UCSD-AML1 (cell line): ENCODE results near the gene MRPL58.
"Not testable (repeated sequence)": the region's sequence is repeated elsewhere in the genome, so short reads cannot be mapped to it uniquely, and the experiment has no call there.

Experiments used
- DNase-seq: peaks from one replicate; lab custom pipeline; 2025; ENCODE audit not compliant: unreplicated experiment; lab: John Stamatoyannopoulos, UW

Gene MRPL58

DNA sequence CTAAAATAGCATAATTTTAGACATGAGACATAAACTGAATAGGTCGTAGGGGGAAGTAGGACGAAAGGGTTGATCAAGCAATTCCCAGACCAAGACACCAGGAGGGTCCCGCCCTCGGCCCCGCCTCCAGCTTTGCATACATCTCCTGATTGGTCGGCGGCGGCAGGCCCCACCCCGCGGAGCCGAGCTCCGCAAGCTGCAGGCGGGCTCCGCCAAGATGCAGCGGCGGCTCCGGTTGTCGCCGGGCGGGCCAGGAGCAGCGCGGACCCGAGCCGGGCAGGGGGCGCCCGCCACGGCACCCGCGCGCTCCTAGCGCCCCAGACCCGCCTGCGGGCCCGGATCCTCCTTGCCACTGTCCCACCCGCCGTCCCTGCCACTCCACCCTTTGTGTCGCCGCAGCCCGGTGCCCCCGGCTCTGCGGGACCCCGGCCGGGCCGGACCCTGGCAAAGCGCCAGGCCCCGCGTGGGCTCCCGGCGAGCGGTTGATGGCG, 25.0 kb upstream of the MRPL58 start, which contains the start of gene CDR2L:
CDR2L (plus strand) TSS at position 215 of the 491 bp plus-strand sequence. CDS start 412 bp downstream, outside the sequence.
- DNase-seq, result peak; percentile 94

DNA sequence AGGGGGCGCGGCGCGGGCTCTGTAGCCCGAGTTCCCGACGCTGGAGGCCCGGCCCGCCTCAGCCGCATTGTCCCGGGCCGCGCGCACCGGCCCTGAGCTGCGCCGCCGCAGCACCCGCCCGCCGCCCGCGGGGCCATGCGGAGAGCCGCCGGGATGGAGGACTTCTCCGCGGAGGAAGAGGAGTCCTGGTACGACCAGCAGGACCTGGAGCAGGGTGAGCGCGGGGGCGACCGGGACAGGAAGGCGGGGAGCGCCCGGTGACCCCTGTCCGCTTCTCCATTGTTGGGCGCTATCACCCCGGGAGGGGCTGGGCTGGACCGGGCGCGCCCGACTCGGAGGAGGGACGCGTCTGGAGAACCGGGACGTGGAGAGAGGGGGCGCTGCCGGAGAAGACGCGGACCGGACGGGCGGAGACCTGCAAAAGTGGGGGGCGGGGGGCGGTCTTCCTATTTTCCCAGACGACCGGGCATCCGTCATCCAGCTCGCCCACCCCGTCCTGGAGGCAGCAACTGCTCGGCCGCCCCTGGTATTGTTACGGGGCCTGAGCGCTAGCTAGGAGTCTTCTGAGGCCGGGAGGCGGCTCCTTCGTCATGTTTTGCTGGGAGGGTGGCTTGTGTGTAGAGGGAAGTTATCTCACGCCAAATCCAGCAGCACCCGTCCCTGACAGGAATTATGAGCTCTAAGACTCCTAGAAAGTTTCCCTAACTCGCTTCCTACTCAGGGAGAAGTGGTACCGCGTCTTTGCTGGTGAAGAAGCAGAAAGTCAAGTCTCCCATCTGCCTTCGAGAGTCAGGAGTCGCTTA, 24.4 kb upstream of the MRPL58 start:
- peak; percentile 45 for DNase-seq

DNA sequence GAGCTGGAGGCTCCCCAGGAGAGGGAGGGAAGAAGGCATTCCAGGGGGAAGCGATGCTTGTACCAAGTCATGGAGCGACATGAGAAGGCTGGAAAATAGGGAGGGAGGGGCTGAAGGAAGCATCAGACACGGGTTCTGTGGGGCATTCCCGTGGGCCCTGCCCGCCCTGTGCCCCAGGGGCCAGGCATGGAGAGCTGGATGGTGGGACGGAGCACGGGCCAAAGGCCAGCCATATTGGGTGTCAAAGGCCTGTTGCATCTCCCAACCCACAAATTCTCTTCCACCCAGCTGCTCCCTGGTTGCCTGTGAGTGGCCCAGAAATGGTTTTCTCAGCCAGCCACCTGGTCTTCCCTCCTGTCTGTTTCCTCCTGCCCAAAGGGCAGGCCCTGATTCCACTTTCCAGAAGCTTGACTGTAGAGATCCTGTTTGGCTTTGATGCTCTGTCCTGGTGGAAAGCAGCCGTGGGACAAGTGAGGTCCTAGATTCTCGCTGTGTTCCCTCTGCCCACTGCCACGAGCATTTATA, 21.8 kb upstream of the MRPL58 start:
- no peak for DNase-seq

DNA sequence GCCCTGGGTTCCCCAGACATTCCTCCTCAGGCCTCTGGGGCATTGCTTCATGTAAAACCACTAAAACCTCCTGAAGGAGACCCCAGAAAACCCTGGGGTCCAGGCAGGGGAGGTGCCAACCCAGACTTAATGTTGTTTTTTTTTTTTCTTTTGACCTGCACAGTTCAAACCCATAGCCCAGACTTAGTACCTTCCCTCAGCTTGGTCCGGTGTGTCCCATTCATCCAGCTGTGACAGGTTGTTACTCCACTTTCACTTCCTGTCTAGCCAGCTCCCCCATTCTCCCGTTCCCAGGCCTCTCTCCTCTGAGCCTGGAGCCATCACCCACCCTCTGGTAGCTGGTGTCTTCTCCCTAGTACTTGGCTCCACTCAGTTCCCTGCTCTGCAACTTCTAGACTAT, 20.2 kb upstream of the MRPL58 start:
- DNase-seq, result no peak

GRCh38 chr17:74994440-74994839, 18.0 kb upstream of the MRPL58 start:
- no peak for DNase-seq

DNA sequence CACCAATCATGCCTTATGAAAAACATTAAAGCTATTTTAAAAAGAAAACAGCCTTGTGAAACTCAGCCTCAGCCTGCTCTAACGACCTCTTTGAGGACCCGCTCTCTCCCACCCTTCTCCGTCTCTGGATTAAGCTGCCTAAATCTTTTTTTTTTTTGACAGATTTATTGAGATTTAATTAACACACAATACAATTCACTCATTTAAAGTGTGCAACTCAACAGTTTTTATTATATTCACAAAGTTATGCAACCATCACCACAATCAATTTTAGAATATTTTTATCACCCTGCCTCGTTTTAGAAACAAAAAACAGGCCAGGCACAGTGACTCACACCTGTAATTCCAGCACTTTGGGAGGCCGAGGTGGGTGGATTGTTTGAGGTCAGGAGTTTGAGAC, 16.6 kb upstream of the MRPL58 start:
- DNase-seq, result no peak

DNA sequence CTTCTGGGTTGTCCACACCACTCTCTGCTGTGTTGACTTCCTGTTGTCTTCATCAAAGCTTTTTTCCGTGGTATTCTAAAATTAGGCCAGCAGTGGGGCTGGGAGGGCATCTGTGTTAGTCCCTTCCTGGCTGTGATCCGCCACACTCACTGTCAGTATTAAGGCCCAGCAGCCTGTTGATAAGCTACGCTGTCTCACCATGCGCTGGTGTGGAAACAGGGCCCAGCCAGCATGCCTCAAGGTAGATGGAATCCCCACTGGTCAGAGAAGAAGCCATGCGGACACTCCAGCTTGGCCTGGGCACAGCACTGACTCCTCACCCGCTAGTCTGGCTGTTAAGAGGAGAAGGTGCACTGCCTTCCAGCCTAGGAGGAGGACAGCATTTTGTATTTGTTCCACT, 13.7 kb upstream of the MRPL58 start:
- peak; percentile 24 for DNase-seq

DNA sequence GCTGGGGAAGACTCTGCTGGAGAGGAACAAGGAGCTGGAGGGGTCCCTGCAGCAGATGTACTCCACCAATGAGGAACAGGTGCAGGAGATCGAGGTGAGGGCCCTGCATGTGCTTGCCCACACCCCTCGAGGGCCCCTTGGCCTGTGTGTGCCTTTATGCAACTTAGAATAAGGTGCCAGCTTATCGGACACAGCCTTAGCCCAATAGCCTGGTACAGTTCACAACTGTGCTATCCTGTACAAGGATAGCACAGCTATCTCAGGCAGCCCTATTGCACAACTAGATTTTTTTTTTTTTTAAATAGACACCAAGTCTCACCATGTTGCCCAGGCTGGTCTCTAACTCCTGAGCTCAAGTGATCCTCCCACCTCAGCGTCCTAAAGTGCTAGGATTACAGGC, 12.9 kb upstream of the MRPL58 start:
- DNase-seq, result no peak

- no peak for DNase-seq
Observed at GRCh38 chr17:75001915-75002843, 10.3 kb upstream of the MRPL58 start.

DNA sequence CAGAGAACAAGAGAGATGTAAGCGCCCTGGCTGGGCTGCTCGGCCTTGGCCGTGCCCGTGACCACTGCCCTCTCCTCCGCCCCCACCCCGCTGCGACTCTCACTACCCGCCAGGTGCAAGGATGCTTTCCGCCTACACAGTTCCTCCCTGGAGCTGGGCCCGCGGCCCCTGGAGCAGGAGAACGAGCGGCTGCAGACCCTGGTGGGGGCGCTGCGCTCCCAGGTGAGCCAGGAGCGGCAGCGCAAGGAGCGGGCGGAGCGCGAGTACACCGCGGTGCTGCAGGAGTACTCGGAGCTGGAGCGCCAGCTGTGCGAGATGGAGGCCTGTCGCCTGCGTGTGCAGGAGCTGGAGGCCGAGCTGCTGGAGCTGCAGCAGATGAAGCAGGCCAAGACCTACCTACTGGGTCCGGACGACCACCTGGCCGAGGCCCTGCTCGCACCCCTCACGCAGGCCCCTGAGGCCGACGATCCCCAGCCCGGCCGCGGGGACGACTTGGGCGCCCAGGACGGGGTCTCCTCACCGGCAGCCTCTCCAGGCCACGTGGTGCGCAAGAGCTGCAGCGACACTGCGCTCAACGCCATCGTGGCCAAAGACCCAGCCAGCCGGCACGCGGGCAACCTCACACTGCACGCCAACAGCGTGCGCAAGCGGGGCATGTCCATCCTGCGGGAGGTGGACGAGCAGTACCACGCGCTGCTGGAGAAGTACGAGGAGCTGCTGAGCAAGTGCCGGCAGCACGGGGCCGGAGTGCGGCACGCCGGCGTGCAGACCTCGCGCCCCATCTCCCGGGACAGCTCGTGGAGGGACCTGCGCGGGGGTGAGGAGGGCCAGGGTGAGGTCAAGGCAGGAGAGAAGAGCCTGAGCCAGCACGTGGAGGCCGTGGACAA, 9.2 kb upstream of the MRPL58 start:
- DNase-seq, result no peak

DNA sequence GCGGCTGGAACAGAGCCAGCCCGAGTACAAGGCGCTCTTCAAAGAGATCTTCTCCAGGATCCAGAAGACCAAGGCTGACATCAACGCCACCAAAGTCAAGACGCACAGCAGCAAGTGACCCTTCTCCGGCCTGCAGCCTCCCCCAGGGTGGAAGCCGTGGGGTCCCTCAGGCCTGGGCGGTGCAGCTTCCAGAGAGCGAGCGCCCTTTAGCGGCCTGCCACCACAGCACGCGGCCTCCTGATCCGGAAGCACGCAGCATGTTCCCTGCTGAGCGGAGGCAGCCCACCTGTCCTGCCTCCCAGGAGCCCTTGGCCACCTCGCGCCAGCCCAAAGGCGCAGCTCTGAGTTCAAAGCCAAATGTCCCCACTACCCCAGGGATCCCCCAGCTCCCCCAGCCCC, 8.5 kb upstream of the MRPL58 start:
- DNase-seq, result no peak

DNA sequence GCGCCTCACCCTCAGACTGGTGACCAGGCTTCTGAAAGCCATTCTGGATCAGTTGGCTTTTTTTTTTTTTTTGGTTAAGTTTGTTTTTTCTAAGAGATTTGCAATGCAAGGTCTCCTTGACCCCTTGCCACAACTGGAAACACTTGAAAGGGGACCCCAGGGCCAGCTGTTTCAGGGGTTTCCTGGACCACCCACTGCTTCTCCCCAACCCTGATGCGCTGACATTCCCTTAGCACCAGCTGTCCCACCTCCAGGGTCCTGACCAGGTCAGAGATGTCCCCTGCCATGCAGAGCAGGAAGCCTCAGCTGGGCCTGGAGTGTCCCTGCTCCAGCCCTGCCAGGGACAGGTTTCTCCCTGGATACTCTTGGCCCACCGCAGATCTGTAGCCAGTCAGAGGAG, 8.1 kb upstream of the MRPL58 start:
- DNase-seq, result no peak

- no peak for DNase-seq
Observed at GRCh38 chr17:75005291-75005690, 7.2 kb upstream of the MRPL58 start.

DNA sequence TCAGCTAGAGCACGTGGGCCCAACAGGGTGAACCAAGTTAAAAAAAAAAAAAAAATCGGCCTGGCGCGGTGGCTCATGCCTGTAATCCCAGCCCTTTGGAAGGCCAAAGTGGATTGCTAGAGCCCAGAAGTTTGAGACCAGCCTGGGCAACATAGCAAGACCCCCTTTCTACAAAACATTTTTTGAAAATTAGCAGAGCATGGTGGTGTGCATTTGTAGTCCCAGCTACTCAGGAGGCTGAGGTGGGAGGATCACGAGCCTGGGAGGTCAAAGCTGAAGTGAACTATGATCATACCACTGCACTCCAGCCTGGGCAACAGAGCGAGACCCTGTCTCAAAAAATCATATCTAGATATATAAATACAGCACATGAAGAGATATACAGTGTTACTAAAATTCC, 6.4 kb upstream of the MRPL58 start:
- not testable (repeated sequence) for DNase-seq

GRCh38 chr17:75006653-75007052, 5.8 kb upstream of the MRPL58 start:
- DNase-seq, result no peak

DNA sequence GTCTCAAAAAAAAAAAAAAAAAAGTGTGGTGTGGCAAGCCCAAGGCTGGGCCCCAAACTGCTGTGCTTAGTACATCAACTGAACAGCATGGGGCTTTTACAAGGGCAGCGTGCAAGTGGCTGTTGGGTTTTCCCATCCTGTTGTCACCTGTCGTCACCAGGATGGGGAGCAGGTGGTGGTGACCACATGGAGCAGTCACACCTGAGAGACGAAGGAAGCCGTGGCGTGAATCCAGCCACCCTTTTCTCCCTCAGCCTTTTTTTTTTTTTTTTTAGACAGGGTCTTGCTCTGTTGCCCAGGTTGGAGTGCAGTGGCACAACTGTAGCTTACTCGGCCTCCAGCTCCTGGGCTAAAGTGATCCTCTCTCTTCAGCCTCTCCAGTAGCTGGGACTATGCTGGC, 4.1 kb upstream of the MRPL58 start:
- DNase-seq, result no peak

- no peak for DNase-seq
Observed at GRCh38 chr17:75009139-75009724, 3.2 kb upstream of the MRPL58 start.

DNA sequence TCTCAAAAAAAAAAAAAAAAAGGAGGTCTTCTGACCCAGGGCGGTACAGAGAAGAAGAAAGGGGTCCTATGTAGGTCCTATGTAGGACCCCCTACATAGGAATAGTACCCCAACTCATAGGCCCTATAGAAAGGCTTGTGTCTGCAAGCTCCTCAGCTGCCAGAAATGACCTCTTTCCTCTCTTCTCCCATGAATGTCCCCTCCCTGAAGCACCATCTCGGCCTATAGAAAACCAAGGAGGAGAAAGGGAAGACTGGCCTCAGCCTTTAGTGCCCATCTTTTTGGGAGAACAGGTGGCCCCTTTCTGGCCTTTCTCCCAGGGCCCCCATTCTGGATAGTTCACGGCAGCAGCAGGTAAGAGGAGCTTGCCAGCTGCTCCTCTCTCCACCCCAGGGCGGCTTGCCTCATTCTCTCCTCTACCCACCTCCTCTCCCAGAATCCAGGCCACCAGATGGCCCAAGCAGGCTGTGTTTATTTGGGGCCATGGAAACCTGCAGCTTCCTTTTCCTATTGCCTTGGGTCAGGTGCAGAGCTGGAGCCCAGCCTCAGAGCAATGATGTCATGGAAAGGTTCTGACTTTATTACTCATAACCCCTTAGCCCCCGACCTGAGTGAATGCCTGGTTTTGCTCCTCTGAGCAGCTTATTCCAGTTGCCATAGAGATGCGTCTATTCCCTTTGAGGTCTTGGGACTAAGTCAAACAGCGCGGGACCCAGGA, 1.6 kb upstream of the MRPL58 start:
- peak; percentile 43 for DNase-seq

DNA sequence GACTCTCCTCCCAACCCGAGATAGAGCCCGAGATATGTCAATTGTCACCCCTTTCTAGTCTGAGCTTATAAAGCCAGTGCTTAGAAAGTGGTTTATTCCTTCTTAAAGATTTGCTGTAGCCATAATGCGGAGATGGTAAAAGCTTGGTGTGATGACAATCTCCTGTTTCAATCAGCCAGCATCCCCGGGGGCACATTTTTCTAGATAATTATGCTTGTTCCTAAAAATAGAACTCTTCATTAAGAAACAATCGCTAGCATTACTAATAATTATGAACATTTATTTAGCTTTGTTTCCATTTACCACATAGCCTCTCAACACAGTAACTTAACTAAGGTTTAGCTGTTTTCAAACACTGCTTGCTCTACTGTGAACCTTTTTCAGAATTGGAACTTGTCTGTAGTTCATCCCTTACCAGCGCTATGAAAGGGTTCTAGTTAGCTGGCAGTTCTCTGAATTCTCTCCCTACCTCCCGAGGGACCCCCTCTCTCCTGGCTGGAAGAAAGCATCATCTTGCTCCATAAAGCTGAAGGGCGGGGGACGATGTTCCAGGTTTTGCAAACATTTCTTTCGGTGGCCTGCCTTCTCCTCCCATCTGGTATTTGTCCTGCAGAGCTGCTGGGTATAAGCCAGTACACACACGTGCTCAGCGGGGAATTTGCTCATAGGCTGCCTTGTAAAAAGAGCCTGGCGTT, 922 bp upstream of the MRPL58 start:
- DNase-seq, result no peak
